Measurements from ENCODE around the gene NTRK3. TPM values are rescaled to one million over a fixed set of nuclear protein-coding genes. Genes with fewer than 3 reads are reported as not detected.

NTRK3 gene
- total and polyA plus RNA-seq, 2 of the 8 experiments (the other 6 are each of a cell fraction or from before 2014, with no cell fraction given) = 4.5 to 6.8 TPM

- TF ChIP-seq CHD7 (IDR thresholded peaks at IDR 0.05; ENCODE audit: insufficient replicate concordance, low read length) (no peak), CTCF (IDR thresholded peaks at IDR 0.05; ENCODE audit: control extremely low read depth in 1 of 3, insufficient read depth in 1 of 3, low read depth in 1 of 3, low read length in 3 of 3) (no peak), CEBPB (IDR thresholded peaks at IDR 0.05; ENCODE audit: low read depth, low read length) (no peak), KDM1A (IDR thresholded peaks at IDR 0.05; ENCODE audit: borderline replicate concordance, low read length) (no peak), BCL11A (IDR thresholded peaks at IDR 0.05; ENCODE audit: low read depth in 2 of 2, low read length in 2 of 2) (no peak), CBX8 (IDR thresholded peaks at IDR 0.05; ENCODE audit: borderline replicate concordance, low read depth, low read length) (no peak), SRF (IDR thresholded peaks at IDR 0.05; ENCODE audit: low read depth, low read length) (no peak), EP300 (IDR thresholded peaks at IDR 0.05; ENCODE audit: borderline replicate concordance in 1 of 2, low read depth in 2 of 2, low read length in 2 of 2) (no peak)
Measured at GRCh38 chr15:88234711-88235110, 21.8 kb downstream of the NTRK3 start (continued).
